Body of pancreas (tissue), 4 donors: ENCODE results near the gene SLC29A2. TPM values are rescaled to one million over a fixed set of nuclear protein-coding genes. Genes with fewer than 3 reads are reported as not detected.

Experiments
- ATAC-seq: fragments of 150-250 bp; one replicate; pipeline ENCODE4 v1.9.1; 2016
- DNase-seq, 4 donors: peaks; one replicate each; pipeline ENCODE4 v3.0.0-alpha.2; 2019
- H3K27ac ChIP-seq, 4 donors: fragments of 200-600 bp; sonication (generic); 1 replicate in 3 of 4; 2 replicates in 1 of 4; pipeline versions ENCODE4 v1.5.1 to v1.6.1; 2016 to 2019; ENCODE audit warnings: mild to moderate bottlenecking in 1 of 4, mixed read lengths in 1 of 4, moderate library complexity in 1 of 4
- H3K27me3 ChIP-seq, 2 donors: fragments of 200-600 bp; sonication (generic); one replicate each; pipeline ENCODE4 v1.6.0; 2016; ENCODE audit warnings: mild to moderate bottlenecking in 1 of 2
- H3K36me3 ChIP-seq, 2 donors: fragments of 200-600 bp; sonication (generic); replicated peaks in 1 of 2; 2 replicates each; pipeline ENCODE4 v1.5.1; 2016; ENCODE audit warnings: low read depth in 2 of 2; ENCODE audit not compliant: insufficient read depth in 1 of 2
- H3K4me1 ChIP-seq: fragments of 200-600 bp; sonication (generic); one replicate; pipeline ENCODE4 v1.6.0; 2016
- H3K4me3 ChIP-seq, 2 donors: fragments of 200-600 bp; sonication (generic); 1 replicate in 1 of 2; 2 replicates in 1 of 2; pipeline ENCODE4 v1.5.1; 2016 to 2019
- H3K9me3 ChIP-seq, 3 donors: fragments of 200-600 bp; sonication (generic); 1 replicate in 2 of 3; 2 replicates in 1 of 3; pipeline ENCODE4 v1.5.1; 2016
- POLR2A ChIP-seq, 3 donors: fragments of 450-650 bp; IDR thresholded peaks; one replicate each; pipeline ENCODE4 v1.6.1; 2016; ENCODE audit warnings: antibody characterized with exemption in 3 of 3, mild to moderate bottlenecking in 2 of 3
- WGBS, 2 donors: methylation state at CpG; one replicate each; pipeline ENCODE4 v1.1.5; 2017; 5-methylcytosine and 5-hydroxymethylcytosine counted together
- intact Hi-C: fragments of 100-400 bp; cut with DNase I; formaldehyde crosslinking; loops from one replicate; pipeline ENCODE4 v1.15.1; 2023
- total RNA-seq, 2 donors: library from RNA; depleted of rRNA; stranded (reverse); fragments of >200 nt; gene quantifications; one replicate each; pipeline ENCODE4 v1.1.0, GENCODE V29; 2016
- TF ChIP-seq, protein P1 (sequence below), 7 experiments: fragments of 450-650 bp in 4 of 7; fragments of 200-600 bp in 3 of 7; sonication (generic) in 3 of 7; IDR thresholded peaks; one replicate each; pipeline ENCODE4 v1.5.1; 2016 to 2019; ENCODE audit warnings: antibody characterized with exemption in 7 of 7

The SLC29A2 gene
- total RNA-seq, 2 donors from 2014 or later = 5.4 to 14.2 TPM

DNA sequence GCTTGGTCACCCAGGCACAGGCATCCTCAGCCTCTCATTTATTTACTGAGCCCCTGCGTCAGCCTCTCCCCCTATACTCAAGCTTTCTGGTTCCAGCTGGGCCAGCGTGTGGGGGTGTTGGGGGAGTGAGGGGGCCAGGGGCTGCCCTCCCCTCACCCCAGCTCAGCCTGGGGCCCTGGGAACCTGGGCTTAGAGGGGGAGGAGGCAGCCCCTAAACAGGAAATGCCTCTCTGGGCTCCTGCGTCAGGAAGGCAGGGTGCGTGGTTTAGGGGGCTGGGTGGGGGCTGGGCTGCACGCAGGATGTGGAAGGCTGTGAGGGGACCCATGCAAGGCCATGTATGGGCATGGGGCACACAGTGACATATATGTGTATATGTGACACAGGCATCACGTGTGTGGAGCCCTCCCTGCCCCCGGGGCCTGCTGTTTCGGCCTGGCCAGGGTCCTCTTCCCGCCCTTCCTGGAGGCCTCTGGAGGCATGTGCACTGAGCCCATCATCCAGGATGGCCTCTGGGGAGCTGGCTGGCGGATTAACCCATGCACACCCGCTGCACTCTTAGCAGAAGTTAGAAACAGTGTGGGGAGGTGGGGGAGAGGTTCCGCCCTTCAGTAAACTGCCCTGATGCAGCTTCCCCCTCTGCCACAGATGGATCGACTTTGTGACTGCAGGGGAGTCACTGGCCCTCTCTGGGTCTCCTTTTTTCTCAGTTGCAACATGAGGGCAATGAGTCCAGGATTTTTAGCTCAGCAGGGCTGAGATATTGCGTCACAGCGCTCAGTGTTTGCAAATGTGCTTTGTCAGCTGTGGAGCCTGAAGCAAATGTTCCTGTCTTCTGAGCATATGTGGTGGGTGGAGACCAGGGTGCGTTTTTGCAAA is 53.6 kb downstream of the SLC29A2 start:
- peak; percentile 21 for ATAC-seq
- peaks cover 10% of the 10 kb centered on the region for H3K4me1 ChIP-seq
- WGBS, 2 donors = 49 to 53% methylated on average over 9 to 13 of the region's 16 CpGs
- H3K27me3 ChIP-seq = no peaks in the 10 kb centered on the region
- H3K9me3 ChIP-seq = no peaks in the 10 kb centered on the region
- no peaks in the 10 kb centered on the region for H3K36me3 ChIP-seq
- TF ChIP-seq, protein P1, sequence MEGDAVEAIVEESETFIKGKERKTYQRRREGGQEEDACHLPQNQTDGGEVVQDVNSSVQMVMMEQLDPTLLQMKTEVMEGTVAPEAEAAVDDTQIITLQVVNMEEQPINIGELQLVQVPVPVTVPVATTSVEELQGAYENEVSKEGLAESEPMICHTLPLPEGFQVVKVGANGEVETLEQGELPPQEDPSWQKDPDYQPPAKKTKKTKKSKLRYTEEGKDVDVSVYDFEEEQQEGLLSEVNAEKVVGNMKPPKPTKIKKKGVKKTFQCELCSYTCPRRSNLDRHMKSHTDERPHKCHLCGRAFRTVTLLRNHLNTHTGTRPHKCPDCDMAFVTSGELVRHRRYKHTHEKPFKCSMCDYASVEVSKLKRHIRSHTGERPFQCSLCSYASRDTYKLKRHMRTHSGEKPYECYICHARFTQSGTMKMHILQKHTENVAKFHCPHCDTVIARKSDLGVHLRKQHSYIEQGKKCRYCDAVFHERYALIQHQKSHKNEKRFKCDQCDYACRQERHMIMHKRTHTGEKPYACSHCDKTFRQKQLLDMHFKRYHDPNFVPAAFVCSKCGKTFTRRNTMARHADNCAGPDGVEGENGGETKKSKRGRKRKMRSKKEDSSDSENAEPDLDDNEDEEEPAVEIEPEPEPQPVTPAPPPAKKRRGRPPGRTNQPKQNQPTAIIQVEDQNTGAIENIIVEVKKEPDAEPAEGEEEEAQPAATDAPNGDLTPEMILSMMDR (IDR thresholded peaks at IDR 0.05) = no peak
- no peak for TF ChIP-seq POLR2A (IDR thresholded peaks at IDR 0.05)
- intact Hi-C loops = no loop called here
- peak; percentile 31 to 79 (median 42) for DNase-seq
- no peak overlapping the region for H3K4me3 ChIP-seq
- peak overlapping the region in 2 of 4 donors; percentile 65 to 67 for H3K27ac ChIP-seq

DNA sequence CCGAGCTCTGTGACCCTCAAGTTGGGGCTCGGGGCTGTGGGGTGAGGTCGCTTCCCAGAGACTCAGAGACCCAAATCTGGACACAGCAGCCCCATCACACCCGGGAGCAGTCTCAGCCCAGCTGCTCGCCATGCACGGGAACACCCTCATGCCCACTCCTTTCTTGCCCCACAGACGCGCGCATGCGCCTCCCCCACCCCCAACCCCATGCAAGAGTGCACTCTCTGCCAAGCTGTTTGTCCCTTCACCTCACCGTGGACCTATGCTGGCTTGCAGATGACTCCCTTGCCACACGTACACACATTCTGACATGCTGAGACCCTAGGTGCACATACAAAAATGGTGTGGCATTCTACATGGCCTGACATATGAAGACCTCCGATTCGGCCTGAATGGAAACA is 54.2 kb downstream of the SLC29A2 start:
- 40 to 48% methylated on average over 4 to 14 of the region's 14 CpGs for WGBS, 2 donors
- no peak overlapping the region for H3K4me3 ChIP-seq
- H3K27me3 ChIP-seq = no peaks in the 10 kb centered on the region
- peaks cover 13% of the 10 kb centered on the region for H3K4me1 ChIP-seq
- TF ChIP-seq, protein P1 (IDR thresholded peaks at IDR 0.05) = no peak
- TF ChIP-seq POLR2A (IDR thresholded peaks at IDR 0.05) = no peak
- H3K27ac ChIP-seq = peak overlapping the region in 3 of 4 donors; percentile 8 to 67 (median 65)
- no peak for DNase-seq
- intact Hi-C loops = no loop called here
- H3K9me3 ChIP-seq = no peaks in the 10 kb centered on the region
- ATAC-seq = no peak
- no peaks in the 10 kb centered on the region for H3K36me3 ChIP-seq

DNA sequence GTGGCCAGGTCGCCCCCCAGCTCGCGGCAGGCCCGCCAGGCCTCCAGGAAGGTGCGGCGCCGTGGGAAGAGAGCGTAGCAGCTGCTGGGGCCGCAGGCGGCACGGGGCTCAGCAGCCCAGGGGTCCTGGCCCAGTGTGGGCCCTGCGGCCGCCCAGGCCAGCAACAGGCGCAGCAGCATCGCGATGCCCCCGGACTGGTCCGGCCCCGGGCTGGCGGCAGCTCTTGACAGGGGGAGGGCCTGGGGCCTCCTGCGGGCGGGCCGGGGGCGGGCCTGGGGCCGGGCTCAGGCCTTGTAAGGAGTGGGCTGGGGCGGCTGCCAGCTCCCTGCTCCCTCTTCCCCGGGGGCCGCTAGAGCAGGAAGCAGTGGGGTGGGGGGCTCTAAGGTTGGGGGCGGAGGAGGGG is 54.7 kb downstream of the SLC29A2 start, which contains the start of gene CD248:
Gene CD248, minus strand, starts transcription at position 196 of the 403 bp plus-strand sequence. Its CDS starts 17 bp downstream, at position 179.
- TF ChIP-seq, protein P1 (IDR thresholded peaks at IDR 0.05) = no peak
- no peak for TF ChIP-seq POLR2A (IDR thresholded peaks at IDR 0.05)
- H3K36me3 ChIP-seq = no peaks in the 10 kb centered on the region
- WGBS, 2 donors = 49% methylated on average over 13 of the region's 29 CpGs; no CpG with 5 or more reads in 1 of the 2 donors
- H3K9me3 ChIP-seq = no peaks in the 10 kb centered on the region
- H3K27me3 ChIP-seq = no peaks in the 10 kb centered on the region
- intact Hi-C loops = no loop called here
- peak in 1 of 4 donors; percentile 40 for DNase-seq
- H3K4me3 ChIP-seq = no peak within 1 kb of the TSS
- no peak for ATAC-seq
- peak within 1 kb of the TSS in 3 of 4 donors; percentile 8 to 67 (median 65) for H3K27ac ChIP-seq
- H3K4me1 ChIP-seq = peaks cover 18% of the 10 kb centered on the region

DNA sequence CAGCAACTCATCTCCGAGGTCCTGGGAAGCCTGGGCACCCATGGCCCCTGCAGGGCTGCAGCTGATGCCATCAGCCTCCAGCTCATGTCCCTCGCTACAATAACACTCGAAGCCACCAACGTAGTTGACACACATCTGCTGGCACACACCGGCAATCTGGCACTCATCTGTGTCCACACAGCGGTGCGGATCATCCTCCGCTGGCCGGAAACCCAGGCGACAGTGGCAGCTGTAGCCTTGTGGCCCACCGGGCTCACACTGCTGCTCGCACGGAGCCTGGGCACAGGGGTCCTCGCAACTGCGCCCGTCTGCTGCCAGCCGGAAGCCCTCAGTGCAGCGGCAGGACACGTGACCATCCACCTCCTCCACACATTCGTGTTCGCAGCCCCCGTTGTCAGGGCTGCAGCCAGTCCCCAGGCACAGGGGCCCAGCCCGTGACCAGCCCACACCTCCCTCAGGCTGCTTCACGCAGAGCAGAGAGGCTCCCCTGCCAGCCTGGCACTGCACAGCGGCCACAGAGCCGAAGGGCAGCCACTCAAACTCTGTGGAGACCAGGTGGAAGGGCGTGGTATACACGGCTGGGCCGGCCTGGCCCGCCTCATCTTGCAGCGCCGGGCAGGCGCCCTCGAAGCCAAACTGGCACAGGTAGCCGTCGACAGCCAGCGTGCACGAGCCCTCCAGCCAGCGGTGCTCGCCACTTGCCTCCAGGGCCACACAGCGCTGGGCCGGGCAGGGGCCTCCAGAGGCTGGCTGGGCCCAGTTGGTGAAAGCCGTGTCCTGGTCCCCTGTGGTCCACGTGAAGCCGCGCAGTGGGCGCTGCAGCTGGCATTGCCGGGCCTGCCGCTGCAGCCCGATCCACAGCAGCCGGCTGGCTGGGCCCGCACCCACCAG is 55.4 kb downstream of the SLC29A2 start:
- WGBS, 2 donors = 67 to 88% methylated on average over 10 to 38 of the region's 52 CpGs
- Histone ChIP-seq H3K4me1 (peaks cover 21% of the 10 kb centered on the region), H3K4me3 (no peak overlapping the region), H3K27me3 (no peaks in the 10 kb centered on the region), H3K27ac (peak overlapping the region in 2 of 4 donors; percentile 65 to 67), H3K36me3 (no peaks in the 10 kb centered on the region), H3K9me3 (no peaks in the 10 kb centered on the region)
- intact Hi-C loops = no loop called here
- TF ChIP-seq, protein P1 (IDR thresholded peaks at IDR 0.05) = no peak
- ATAC-seq (no peak), DNase-seq (no peak)
